Tibial nerve (tissue), 3 donors: ENCODE measurements around the gene FLRT1.

ENCODE experiments used
- POLR2A ChIP-seq, 2 donors: fragments of 450-650 bp; IDR thresholded peaks; one replicate each; pipeline ENCODE4 v1.6.1; 2017; ENCODE audit warnings: antibody characterized with exemption in 2 of 2, mild to moderate bottlenecking in 2 of 2, moderate library complexity in 2 of 2
- TF ChIP-seq, protein P1 (sequence below), 5 experiments: fragments of 200-600 bp in 3 of 5; fragments of 450-650 bp in 2 of 5; sonication (generic) in 3 of 5; IDR thresholded peaks; one replicate each; pipeline ENCODE4 v1.5.1; 2016 to 2019; ENCODE audit warnings: antibody characterized with exemption in 5 of 5, mild to moderate bottlenecking in 3 of 5, moderate library complexity in 2 of 5

DNA sequence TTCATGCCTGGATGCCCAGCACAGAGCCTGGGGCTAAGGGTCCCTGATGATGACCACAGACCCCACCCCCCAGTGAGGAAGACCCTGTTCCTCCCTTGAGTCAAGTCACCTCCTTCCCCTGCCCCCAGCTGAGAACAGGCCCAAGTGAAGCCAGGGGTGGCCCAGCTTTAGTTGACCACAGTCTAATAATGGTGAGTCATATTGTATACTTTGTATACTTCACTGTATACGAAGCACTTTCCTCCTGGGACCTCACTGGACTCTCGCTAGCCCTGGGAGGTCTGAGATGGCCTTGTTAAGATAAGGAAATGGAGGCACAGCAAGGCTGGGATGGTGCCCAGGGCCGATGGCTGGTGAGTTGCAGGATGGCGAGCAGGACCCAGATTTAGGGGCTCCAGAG lies 3.7 kb upstream of the FLRT1 start:
- TF ChIP-seq, protein P1, sequence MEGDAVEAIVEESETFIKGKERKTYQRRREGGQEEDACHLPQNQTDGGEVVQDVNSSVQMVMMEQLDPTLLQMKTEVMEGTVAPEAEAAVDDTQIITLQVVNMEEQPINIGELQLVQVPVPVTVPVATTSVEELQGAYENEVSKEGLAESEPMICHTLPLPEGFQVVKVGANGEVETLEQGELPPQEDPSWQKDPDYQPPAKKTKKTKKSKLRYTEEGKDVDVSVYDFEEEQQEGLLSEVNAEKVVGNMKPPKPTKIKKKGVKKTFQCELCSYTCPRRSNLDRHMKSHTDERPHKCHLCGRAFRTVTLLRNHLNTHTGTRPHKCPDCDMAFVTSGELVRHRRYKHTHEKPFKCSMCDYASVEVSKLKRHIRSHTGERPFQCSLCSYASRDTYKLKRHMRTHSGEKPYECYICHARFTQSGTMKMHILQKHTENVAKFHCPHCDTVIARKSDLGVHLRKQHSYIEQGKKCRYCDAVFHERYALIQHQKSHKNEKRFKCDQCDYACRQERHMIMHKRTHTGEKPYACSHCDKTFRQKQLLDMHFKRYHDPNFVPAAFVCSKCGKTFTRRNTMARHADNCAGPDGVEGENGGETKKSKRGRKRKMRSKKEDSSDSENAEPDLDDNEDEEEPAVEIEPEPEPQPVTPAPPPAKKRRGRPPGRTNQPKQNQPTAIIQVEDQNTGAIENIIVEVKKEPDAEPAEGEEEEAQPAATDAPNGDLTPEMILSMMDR (IDR thresholded peaks at IDR 0.05): no peak
- TF ChIP-seq POLR2A (IDR thresholded peaks at IDR 0.05): no peak
